PC-9 (cell line): ENCODE results near the gene SCO1. TPM values are rescaled to one million over a fixed set of nuclear protein-coding genes. Genes with fewer than 3 reads are reported as not detected.

Experiments
- BruUV-seq: library from RNA; stranded (reverse); fragments of 400-500 nt; replicated peaks from 2 replicates; lab custom pipeline; 2021; lab: Mats Ljungman, UMichigan
- CTCF ChIA-PET: fragments of 300-600 bp; sonication (Branson Sonifier 250); formaldehyde crosslinking; loops from one replicate; lab custom pipeline; 2022; ENCODE audit warnings: antibody characterized with exemption; lab: Charles Lee
- POLR2A ChIA-PET: fragments of 300-600 bp; sonication (Branson Sonifier 250); formaldehyde crosslinking; loops from one replicate; lab custom pipeline; 2022; ENCODE audit warnings: antibody characterized with exemption; ENCODE audit not compliant: unreplicated experiment; lab: Charles Lee
- DNase-seq, 2 experiments: peaks; one replicate each; pipeline versions ENCODE4 v3.0.0 to v3.0.0-alpha.2; 2015 to 2022; ENCODE audit warnings: mixed read lengths in 1 of 2
- H2AFZ ChIP-seq: fragments of 200-600 bp; sonication (generic); 2 replicates; pipeline ENCODE4 v1.8.1; 2017; ENCODE audit warnings: antibody characterized with exemption
- H3F3A ChIP-seq: fragments of 200-600 bp; sonication (generic); 2 replicates; pipeline ENCODE4 v1.8.1; 2017; ENCODE audit warnings: antibody characterized with exemption, mild to moderate bottlenecking, low read depth; ENCODE audit not compliant: insufficient read depth
- H3K27ac ChIP-seq: fragments of 200-600 bp; sonication (generic); 2 replicates; pipeline ENCODE4 v1.6.1; 2016; ENCODE audit warnings: mixed run types
- H3K27me3 ChIP-seq: fragments of 200-600 bp; sonication (generic); 2 replicates; pipeline ENCODE4 v1.6.1; 2016; ENCODE audit warnings: low read depth, mixed run types; ENCODE audit not compliant: insufficient read depth
- H3K36me3 ChIP-seq: fragments of 200-600 bp; sonication (generic); 2 replicates; pipeline ENCODE4 v1.6.1; 2016; ENCODE audit warnings: low read depth, mixed run types
- H3K4me1 ChIP-seq: fragments of 200-600 bp; sonication (generic); replicated peaks from 2 replicates; pipeline ENCODE4 v1.6.1; 2016; ENCODE audit warnings: mixed run types; ENCODE audit not compliant: insufficient read depth
- H3K4me2 ChIP-seq: fragments of 200-600 bp; sonication (generic); 2 replicates; pipeline ENCODE4 v1.6.1; 2017; ENCODE audit warnings: mixed run types
- H3K4me3 ChIP-seq: fragments of 200-600 bp; sonication (generic); 2 replicates; pipeline ENCODE4 v1.6.1; 2016; ENCODE audit warnings: mixed run types
- H3K79me2 ChIP-seq: fragments of 200-600 bp; sonication (generic); 2 replicates; pipeline ENCODE4 v1.6.1; 2017; ENCODE audit warnings: low read depth, mixed run types
- H3K9me2 ChIP-seq: fragments of 200-600 bp; sonication (generic); 2 replicates; pipeline ENCODE4 v1.8.1; 2017; ENCODE audit warnings: mild to moderate bottlenecking; ENCODE audit not compliant: insufficient read depth
- H3K9me3 ChIP-seq: fragments of 200-600 bp; sonication (generic); 2 replicates; pipeline ENCODE4 v1.8.1; 2016; ENCODE audit warnings: low read depth; ENCODE audit not compliant: insufficient read depth
- H4K20me1 ChIP-seq: fragments of 200-600 bp; sonication (generic); 2 replicates; pipeline ENCODE4 v1.8.1; 2017; ENCODE audit not compliant: insufficient read depth
- CTCF ChIP-seq: fragments of 200-600 bp; sonication (generic); conservative IDR thresholded peaks from 2 replicates; pipeline ENCODE4 v1.6.1; 2017; ENCODE audit warnings: mixed run types, antibody characterized with exemption, mild to moderate bottlenecking, moderate library complexity
- EZH2 ChIP-seq: fragments of 200-600 bp; sonication (generic); IDR thresholded peaks from 2 replicates; pipeline ENCODE4 v1.8.0; 2017; ENCODE audit warnings: antibody characterized with exemption, low read depth
- intact Hi-C: fragments of 100-400 bp; cut with micrococcal nuclease; formaldehyde crosslinking; loops from one replicate; pipeline ENCODE4 v1.10.0; 2022; ENCODE audit not compliant: unreplicated experiment
- total RNA-seq: library from RNA; stranded (reverse); gene quantifications from 2 replicates; pipeline ENCODE4 v1.2.3, GENCODE V29; 2021

SCO1 gene
- total RNA-seq, 1 experiment from 2014 or later: 39.6 TPM

GRCh38 chr17:10626390-10626789 lies 70.9 kb downstream of the SCO1 start:
- Histone ChIP-seq H3K27me3 (peaks cover 52% of the 10 kb centered on the region), H2AFZ (no peak overlapping the region), H3K9me2 (no peaks in the 10 kb centered on the region), H3K9me3 (no peaks in the 10 kb centered on the region), H4K20me1 (no peaks in the 10 kb centered on the region), H3K4me2 (no peak overlapping the region), H3F3A (no peaks in the 10 kb centered on the region), H3K4me3 (no peak overlapping the region), H3K36me3 (no peaks in the 10 kb centered on the region), H3K79me2 (no peaks in the 10 kb centered on the region), H3K4me1 (no peaks in the 10 kb centered on the region), H3K27ac (no peak overlapping the region)
- no TSS peak for BruUV-seq
- intact Hi-C loops: no loop called here
- no peak for DNase-seq
- no peak for TF ChIP-seq EZH2
- TF ChIP-seq CTCF: no peak
- ChIA-PET CTCF (no interaction called here), POLR2A (no interaction called here)

- Histone ChIP-seq H3K79me2 (no peaks in the 10 kb centered on the region), H3K27ac (no peak overlapping the region), H3K36me3 (no peaks in the 10 kb centered on the region), H3K4me3 (no peak overlapping the region), H2AFZ (no peak overlapping the region), H4K20me1 (no peaks in the 10 kb centered on the region), H3K4me1 (no peaks in the 10 kb centered on the region), H3F3A (no peaks in the 10 kb centered on the region), H3K4me2 (no peak overlapping the region), H3K27me3 (peaks cover 59% of the 10 kb centered on the region), H3K9me2 (no peaks in the 10 kb centered on the region), H3K9me3 (no peaks in the 10 kb centered on the region)
- POLR2A ChIA-PET: no interaction called here
- BruUV-seq: no TSS peak
- TF ChIP-seq EZH2: no peak
- no peak for TF ChIP-seq CTCF
- CTCF ChIA-PET: no interaction called here
- no peak for DNase-seq
- intact Hi-C loops: no loop called here
These were observed 72.4 kb downstream of the SCO1 start for GRCh38 chr17:10624969-10625368.

- POLR2A ChIA-PET: no interaction called here
- H3K9me2 ChIP-seq: no peaks in the 10 kb centered on the region
- no peaks in the 10 kb centered on the region for H3F3A ChIP-seq
- intact Hi-C loops: no loop called here
- H3K36me3 ChIP-seq: no peaks in the 10 kb centered on the region
- CTCF ChIA-PET: no interaction called here
- no peaks in the 10 kb centered on the region for H3K9me3 ChIP-seq
- H4K20me1 ChIP-seq: no peaks in the 10 kb centered on the region
- H3K27ac ChIP-seq: no peak overlapping the region
- no peak overlapping the region for H3K4me3 ChIP-seq
- DNase-seq: no peak
- peaks cover 59% of the 10 kb centered on the region for H3K27me3 ChIP-seq
- H2AFZ ChIP-seq: no peak overlapping the region
- no peaks in the 10 kb centered on the region for H3K79me2 ChIP-seq
- H3K4me1 ChIP-seq: no peaks in the 10 kb centered on the region
- no TSS peak for BruUV-seq
- TF ChIP-seq EZH2 (no peak), CTCF (no peak)
- no peak overlapping the region for H3K4me2 ChIP-seq
These were observed 73.5 kb downstream of the SCO1 start for GRCh38 chr17:10623737-10624338.
